Endothelial cell of umbilical vein (primary cell): ENCODE results near the gene EIF3D. TPM values are rescaled to one million over a fixed set of nuclear protein-coding genes. Genes with fewer than 3 reads are reported as not detected.

Experiments used
- BruUV-seq: library from RNA; stranded (reverse); fragments of 400-500 nt; replicated peaks from 2 replicates; lab custom pipeline; 2021; lab: Mats Ljungman, UMichigan
- CTCF ChIA-PET: fragments of 300-600, 350-600 bp; sonication (Branson Sonifier 250); formaldehyde crosslinking; loops from one replicate; lab custom pipeline; 2021; ENCODE audit warnings: antibody characterized with exemption, inconsistent platforms; lab: Charles Lee
- POLR2A ChIA-PET: fragments of 300-600, 350-600 bp; sonication (Branson Sonifier 250); formaldehyde crosslinking; loops from one replicate; lab custom pipeline; 2021; ENCODE audit warnings: antibody characterized with exemption, inconsistent platforms; lab: Charles Lee
- DNase-seq: peaks from one replicate; pipeline ENCODE4 v3.0.0-alpha.2; 2011; ENCODE audit warnings: low read depth, low spot score
- FAIRE-seq: peaks from 2 replicates; lab custom pipeline; 2011; peaks lifted over from hg19 to GRCh38; lab: Jason Lieb, UNC
- H2AFZ ChIP-seq: 2 replicates; pipeline ENCODE4 v1.6.0; 2012; ENCODE audit warnings: low read depth, low read length, control low read depth, inconsistent platforms
- H3K27ac ChIP-seq: 2 replicates; pipeline ENCODE4 v1.5.1; 2011; ENCODE audit warnings: low read depth, mild to moderate bottlenecking, control low read depth, low read length, moderate library complexity; ENCODE audit not compliant: insufficient read depth
- H3K27me3 ChIP-seq, 2 experiments: 2 replicates each; pipeline versions ENCODE4 v1.6.0 to v1.6.1; 2011; ENCODE audit warnings: low read length in 2 of 2, mixed read lengths in 1 of 2; ENCODE audit not compliant: control insufficient read depth in 2 of 2, insufficient read depth in 2 of 2
- H3K36me3 ChIP-seq, 2 experiments: 2 replicates in 1 of 2; 3 replicates in 1 of 2; pipeline ENCODE4 v1.5.1; 2011; ENCODE audit warnings: low read length in 2 of 2, mild to moderate bottlenecking in 1 of 2, moderate library complexity in 1 of 2; ENCODE audit not compliant: control insufficient read depth in 2 of 2, insufficient read depth in 2 of 2; ENCODE audit errors: extremely low read depth in 1 of 2
- H3K4me1 ChIP-seq: 3 replicates; pipeline ENCODE4 v1.5.1; 2011; ENCODE audit warnings: mild to moderate bottlenecking, low read length; ENCODE audit not compliant: control insufficient read depth, insufficient read depth; ENCODE audit errors: extremely low read depth
- H3K4me2 ChIP-seq: 2 replicates; pipeline ENCODE4 v1.6.1; 2011; ENCODE audit warnings: low read length, control low read depth, mixed read lengths; ENCODE audit not compliant: insufficient read depth
- H3K4me3 ChIP-seq, 3 experiments: fragments of 200-600 bp in 1 of 3; sonication (generic), shearing (Covaris generic) in 1 of 3; replicated peaks in 1 of 3; 2 replicates each; pipeline ENCODE4 v1.5.1; 2011 to 2016; ENCODE audit warnings: control low read depth in 3 of 3, low read length in 3 of 3, mild to moderate bottlenecking in 2 of 3, inconsistent platforms in 1 of 3, low read depth in 1 of 3, moderate library complexity in 1 of 3; ENCODE audit not compliant: insufficient read depth in 1 of 3
- H3K79me2 ChIP-seq: 2 replicates; pipeline ENCODE4 v1.6.0; 2012; ENCODE audit warnings: low read length, inconsistent platforms; ENCODE audit not compliant: control insufficient read depth, insufficient read depth
- H3K9ac ChIP-seq: replicated peaks from 2 replicates; pipeline ENCODE3; 2011; ENCODE audit warnings: low read length, control low read depth; ENCODE audit not compliant: insufficient read depth; ENCODE audit errors: extremely low read depth
- H3K9me1 ChIP-seq: replicated peaks from 3 replicates; pipeline ENCODE4 v1.6.0; 2011; ENCODE audit warnings: mild to moderate bottlenecking, low read length; ENCODE audit not compliant: control insufficient read depth, insufficient read depth; ENCODE audit errors: extremely low read depth
- H3K9me3 ChIP-seq: replicated peaks from 2 replicates; pipeline ENCODE4 v1.5.1; 2012; ENCODE audit warnings: low read length, inconsistent platforms; ENCODE audit not compliant: control insufficient read depth, insufficient read depth
- H4K20me1 ChIP-seq: replicated peaks from 2 replicates; pipeline ENCODE3; 2011; ENCODE audit warnings: mild to moderate bottlenecking, low read length; ENCODE audit not compliant: control insufficient read depth, insufficient read depth; ENCODE audit errors: extremely low read depth
- EZH2 ChIP-seq: IDR thresholded peaks from 2 replicates; pipeline ENCODE4 v1.6.1; 2012; ENCODE audit warnings: borderline replicate concordance, low read depth, mild to moderate bottlenecking, moderate library complexity, low read length, inconsistent platforms; ENCODE audit not compliant: severe bottlenecking
- FOS ChIP-seq: IDR thresholded peaks from 2 replicates; pipeline ENCODE4 v1.6.1; 2011; ENCODE audit warnings: mild to moderate bottlenecking, low read length, moderate library complexity, borderline replicate concordance; ENCODE audit not compliant: insufficient read depth
- GATA2 ChIP-seq: IDR thresholded peaks from 2 replicates; pipeline ENCODE4 v1.7.0; 2011; ENCODE audit warnings: low read depth, mild to moderate bottlenecking, moderate library complexity, mixed read lengths, low read length; ENCODE audit not compliant: insufficient read length, insufficient read depth
- JUN ChIP-seq: IDR thresholded peaks from 2 replicates; pipeline ENCODE4 v1.6.1; 2011; ENCODE audit warnings: borderline replicate concordance, low read depth; ENCODE audit not compliant: insufficient read length, insufficient read depth
- MYC ChIP-seq: IDR thresholded peaks from one replicate; pipeline ENCODE4 v1.6.1; 2011; ENCODE audit warnings: mild to moderate bottlenecking, low read depth, low read length
- POLR2A ChIP-seq: IDR thresholded peaks from 2 replicates; pipeline ENCODE4 v1.6.1; 2012; ENCODE audit warnings: low read depth, mild to moderate bottlenecking, control low read depth, low read length
- POLR2AphosphoS5 ChIP-seq: IDR thresholded peaks from 2 replicates; pipeline ENCODE4 v1.6.1; 2012; ENCODE audit warnings: low read depth, mild to moderate bottlenecking, control low read depth, low read length, moderate library complexity; ENCODE audit not compliant: insufficient read depth
- dilution Hi-C: fragments of 300-500 bp; cut with MboI; formaldehyde crosslinking; loops from one replicate; pipeline ENCODE4 v1.15.0; 2019; ENCODE audit warnings: low sequenced_read_pairs; ENCODE audit not compliant: extremely low pct_ligation_motif_present
- intact Hi-C: fragments of 100-400 bp; cut with micrococcal nuclease; formaldehyde crosslinking; loops from one replicate; pipeline ENCODE4 v1.10.0; 2022
- polyA plus RNA-seq, 4 experiments: library from polyadenylated mRNA; depleted of rRNA in 3 of 4; stranded (reverse) in 3 of 4; unstranded in 1 of 4; fragments of >200 nt; gene quantifications; 2 replicates each; pipeline versions ENCODE4 v1.2.1 to v1.2.3, GENCODE V29; 2011 to 2012; ENCODE audit warnings: missing spikeins in 1 of 4
- total RNA-seq: library from RNA; stranded (reverse); gene quantifications from 2 replicates; pipeline ENCODE4 v1.2.3, GENCODE V29; 2021
- TF ChIP-seq, protein P1 (sequence below): IDR thresholded peaks from 2 replicates; pipeline ENCODE4 v1.6.1; 2011; ENCODE audit not compliant: insufficient read depth, insufficient read length
- TF ChIP-seq, protein P2 (sequence below), 2 donors: IDR thresholded peaks; 1 replicate in 1 of 2; 2 replicates in 1 of 2; pipeline ENCODE4 v1.5.1; 2011; ENCODE audit warnings: low read length in 2 of 2, mild to moderate bottlenecking in 2 of 2, moderate library complexity in 2 of 2, control low read depth in 1 of 2, inconsistent platforms in 1 of 2, low read depth in 1 of 2; ENCODE audit not compliant: insufficient read depth in 1 of 2; ENCODE audit errors: extremely low read depth in 1 of 2

EIF3D gene
- total and polyA plus RNA-seq, 2 donors (not counting 3 experiments of a cell fraction or from before 2014, with no cell fraction given), result 201 to 413 TPM

DNA sequence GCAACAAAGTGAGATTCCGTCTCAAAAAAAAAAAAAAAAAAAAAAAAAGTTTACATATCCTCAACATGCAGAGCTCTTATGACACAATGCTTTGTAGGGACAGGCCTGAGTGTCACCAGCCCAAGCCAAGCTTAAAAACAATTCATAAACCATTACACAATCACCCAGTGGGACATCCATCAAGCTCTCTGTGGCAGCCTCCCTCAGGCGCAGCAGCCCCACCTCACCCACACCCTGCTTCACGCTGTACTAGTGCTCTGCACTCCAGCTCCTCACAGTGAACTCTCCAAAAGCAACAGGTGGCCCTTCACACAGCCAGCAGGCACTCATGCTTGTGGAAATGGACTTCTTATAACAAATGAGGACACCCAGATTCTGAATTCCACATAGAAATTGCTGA, 18.6 kb downstream of the EIF3D start:
- no peaks in the 10 kb centered on the region for H4K20me1 ChIP-seq
- intact Hi-C loops (no loop called here), dilution Hi-C loops (no loop called here)
- peaks cover 10% of the 10 kb centered on the region for H3K4me1 ChIP-seq
- H3K9me1 ChIP-seq, result no peaks in the 10 kb centered on the region
- DNase-seq (no peak), FAIRE-seq (no peak)
- H3K9me3 ChIP-seq, result no peaks in the 10 kb centered on the region
- ChIA-PET POLR2A (interaction anchor here (0.6 to 1.3 kb wide), 2 partner anchors 19 to 293 kb away, joined by 3 to 5 read pairs; partner anchors contain the start of gene EIF3D), CTCF (interaction anchor here (0.6 to 1.7 kb wide), 11 partner anchors 9 to 264 kb away, joined by 3 to 13 read pairs (median 4); partner anchors contain the start of gene EIF3D)
- no peak overlapping the region for H3K27ac ChIP-seq
- no peak overlapping the region for H3K9ac ChIP-seq
- H2AFZ ChIP-seq, result no peak overlapping the region
- no peak overlapping the region for H3K4me2 ChIP-seq
- H3K79me2 ChIP-seq, result no peaks in the 10 kb centered on the region
- BruUV-seq, result no TSS peak
- H3K36me3 ChIP-seq, result peaks cover 25 to 33% of the 10 kb centered on the region in 2 experiments
- no peak for TF ChIP-seq EZH2
- no peak for TF ChIP-seq MYC
- TF ChIP-seq POLR2AphosphoS5, result no peak
- TF ChIP-seq, protein P1, sequence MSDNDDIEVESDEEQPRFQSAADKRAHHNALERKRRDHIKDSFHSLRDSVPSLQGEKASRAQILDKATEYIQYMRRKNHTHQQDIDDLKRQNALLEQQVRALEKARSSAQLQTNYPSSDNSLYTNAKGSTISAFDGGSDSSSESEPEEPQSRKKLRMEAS, result no peak
- TF ChIP-seq FOS, result no peak
- no peak for TF ChIP-seq JUN
- no peak for TF ChIP-seq POLR2A
- TF ChIP-seq, protein P2, sequence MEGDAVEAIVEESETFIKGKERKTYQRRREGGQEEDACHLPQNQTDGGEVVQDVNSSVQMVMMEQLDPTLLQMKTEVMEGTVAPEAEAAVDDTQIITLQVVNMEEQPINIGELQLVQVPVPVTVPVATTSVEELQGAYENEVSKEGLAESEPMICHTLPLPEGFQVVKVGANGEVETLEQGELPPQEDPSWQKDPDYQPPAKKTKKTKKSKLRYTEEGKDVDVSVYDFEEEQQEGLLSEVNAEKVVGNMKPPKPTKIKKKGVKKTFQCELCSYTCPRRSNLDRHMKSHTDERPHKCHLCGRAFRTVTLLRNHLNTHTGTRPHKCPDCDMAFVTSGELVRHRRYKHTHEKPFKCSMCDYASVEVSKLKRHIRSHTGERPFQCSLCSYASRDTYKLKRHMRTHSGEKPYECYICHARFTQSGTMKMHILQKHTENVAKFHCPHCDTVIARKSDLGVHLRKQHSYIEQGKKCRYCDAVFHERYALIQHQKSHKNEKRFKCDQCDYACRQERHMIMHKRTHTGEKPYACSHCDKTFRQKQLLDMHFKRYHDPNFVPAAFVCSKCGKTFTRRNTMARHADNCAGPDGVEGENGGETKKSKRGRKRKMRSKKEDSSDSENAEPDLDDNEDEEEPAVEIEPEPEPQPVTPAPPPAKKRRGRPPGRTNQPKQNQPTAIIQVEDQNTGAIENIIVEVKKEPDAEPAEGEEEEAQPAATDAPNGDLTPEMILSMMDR (IDR thresholded peaks at IDR 0.05; ENCODE audit: extremely low read depth in 1 of 2, insufficient read depth in 1 of 2, low read depth in 1 of 2, low read length in 2 of 2), result no peak
- no peak for TF ChIP-seq GATA2
- H3K4me3 ChIP-seq, result no peak overlapping the region
- no peaks in the 10 kb centered on the region for H3K27me3 ChIP-seq
